DOHH2 (cell line): ENCODE measurements around the gene TTC28.

Experiments used
- CTCF ChIP-seq: fragments of 200-600 bp; sonication (generic); IDR thresholded peaks from one replicate; pipeline ENCODE4 v1.5.1; 2014; ENCODE audit warnings: antibody characterized with exemption, mild to moderate bottlenecking, low read depth, low read length; ENCODE audit not compliant: poor library complexity, severe bottlenecking
- EZH2phosphoT487 ChIP-seq: fragments of 200-600 bp; sonication (generic); IDR thresholded peaks from 2 replicates; pipeline ENCODE4 v1.6.1; 2017; ENCODE audit warnings: borderline replicate concordance, mild to moderate bottlenecking, antibody characterized with exemption, low read length, moderate library complexity, mixed read lengths

GRCh38 chr22:28710576-28711191 is 31.0 kb upstream of the TTC28 start:
- no peak for TF ChIP-seq CTCF
- no peak for TF ChIP-seq EZH2phosphoT487
